Upper lobe of right lung (tissue), 1 donor: Measurements from ENCODE around the gene PPP4R4. TPM values are rescaled to one million over a fixed set of nuclear protein-coding genes. Genes with fewer than 3 reads are reported as not detected.
A peak's percentile ranks its signal among the peaks of the same experiment; 100 is the strongest.

Source experiments
- ATAC-seq: fragments of 200-7000 bp; cut with Tn5 transposase; one replicate; pipeline ENCODE4 v1.9.1; 2020; ENCODE audit warnings: mild to moderate bottlenecking, moderate library complexity
- DNase-seq: peaks from one replicate; pipeline ENCODE4 v3.0.0-alpha.2; 2020
- H3K27ac ChIP-seq: fragments of 200-600 bp; one replicate; pipeline ENCODE4 v1.8.0; 2022
- H3K27me3 ChIP-seq: fragments of 200-600 bp; one replicate; pipeline ENCODE4 v1.8.0; 2022; ENCODE audit warnings: mild to moderate bottlenecking
- H3K36me3 ChIP-seq: fragments of 200-600 bp; one replicate; pipeline ENCODE4 v1.8.0; 2022
- H3K4me1 ChIP-seq: fragments of 200-600 bp; one replicate; pipeline ENCODE4 v1.8.0; 2022
- H3K4me3 ChIP-seq: fragments of 200-600 bp; one replicate; pipeline ENCODE4 v1.8.0; 2022; ENCODE audit warnings: mild to moderate bottlenecking
- H3K9me3 ChIP-seq: fragments of 200-600 bp; one replicate; pipeline ENCODE4 v1.8.0; 2022
- CTCF ChIP-seq: fragments of 200-600 bp; IDR thresholded peaks from one replicate; pipeline ENCODE4 v1.8.0; 2022; ENCODE audit warnings: antibody characterized with exemption
- intact Hi-C: fragments of 100-400 bp; cut with DNase I; formaldehyde crosslinking; loops from one replicate; pipeline ENCODE4 v1.11.0; 2022
- total RNA-seq: library from RNA; stranded (reverse); fragmentation: NEBNext Ultra II Directional; extraction: Animal tissue kit (Norgen Biotek cat#: 25700); gene quantifications from one replicate; pipeline ENCODE4 v1.2.1, GENCODE V29; 2021
- donor health status: DM: no; HTN: yes; CAD: no; lungs with severe emphysema.

Gene PPP4R4
- total RNA-seq, 1 donor from 2014 or later, result 2.2 TPM

- no peak for DNase-seq
- Histone ChIP-seq H3K27me3 (no peaks in the 10 kb centered on the region), H3K9me3 (no peaks in the 10 kb centered on the region), H3K27ac (no peak overlapping the region), H3K4me3 (no peak overlapping the region), H3K4me1 (no peaks in the 10 kb centered on the region), H3K36me3 (no peaks in the 10 kb centered on the region)
- no peak for TF ChIP-seq CTCF
- intact Hi-C loops, result no loop called here
- peak; percentile 28 for ATAC-seq
Observed at GRCh38 chr14:94161981-94162380, 12.1 kb upstream of the PPP4R4 start.

DNA sequence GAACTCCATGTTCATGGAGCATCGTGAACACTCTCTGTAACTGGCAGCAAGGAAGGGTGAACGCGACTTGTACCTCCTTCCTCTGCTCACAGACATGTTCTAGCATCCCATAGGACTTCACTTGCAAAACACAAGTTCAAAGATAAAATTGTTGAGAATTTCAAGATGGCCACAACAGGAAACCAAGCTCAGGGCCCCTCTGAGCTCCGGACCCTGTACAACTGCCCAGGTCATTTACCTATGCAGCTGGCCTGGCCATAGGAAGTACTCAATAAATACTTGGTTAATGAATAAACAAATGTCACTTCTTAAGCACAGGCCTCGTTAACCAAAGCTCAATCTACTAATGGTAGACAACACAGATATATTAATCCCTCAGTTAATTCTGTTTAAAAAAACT, 11.7 kb upstream of the PPP4R4 start:
- no peak overlapping the region for H3K4me3 ChIP-seq
- ATAC-seq, result no peak
- no peaks in the 10 kb centered on the region for H3K36me3 ChIP-seq
- H3K27me3 ChIP-seq, result no peaks in the 10 kb centered on the region
- H3K4me1 ChIP-seq, result no peaks in the 10 kb centered on the region
- intact Hi-C loops, result no loop called here
- DNase-seq, result no peak
- no peaks in the 10 kb centered on the region for H3K9me3 ChIP-seq
- no peak overlapping the region for H3K27ac ChIP-seq
- no peak for TF ChIP-seq CTCF

DNA sequence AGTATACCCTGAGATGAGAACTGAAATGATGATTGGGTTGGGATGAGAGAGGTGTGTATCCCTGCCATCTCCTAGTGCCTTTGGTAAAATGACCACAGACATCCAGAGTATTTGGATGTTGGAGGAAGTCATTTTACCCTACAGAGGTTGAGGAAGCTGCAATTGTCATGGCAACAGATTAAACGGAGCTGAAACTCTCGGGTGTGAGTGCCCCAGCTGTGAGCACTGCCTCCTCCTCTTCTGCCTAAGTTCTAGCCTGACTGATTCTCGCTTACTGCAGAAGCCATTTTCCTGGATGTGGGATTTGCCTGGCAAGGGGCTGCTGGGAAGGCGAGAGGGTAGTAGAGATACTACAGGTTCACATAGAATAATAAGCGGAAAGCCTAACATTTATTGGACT, 10.3 kb upstream of the PPP4R4 start:
- H3K36me3 ChIP-seq, result no peaks in the 10 kb centered on the region
- no peaks in the 10 kb centered on the region for H3K4me1 ChIP-seq
- H3K9me3 ChIP-seq, result no peaks in the 10 kb centered on the region
- no peak for DNase-seq
- no peaks in the 10 kb centered on the region for H3K27me3 ChIP-seq
- intact Hi-C loops, result no loop called here
- no peak for TF ChIP-seq CTCF
- H3K4me3 ChIP-seq, result no peak overlapping the region
- H3K27ac ChIP-seq, result no peak overlapping the region
- ATAC-seq, result no peak

GRCh38 chr14:94164685-94165431, 9.3 kb upstream of the PPP4R4 start:
- Histone ChIP-seq H3K36me3 (no peaks in the 10 kb centered on the region), H3K4me3 (no peak overlapping the region), H3K27me3 (no peaks in the 10 kb centered on the region), H3K27ac (no peak overlapping the region), H3K4me1 (no peaks in the 10 kb centered on the region), H3K9me3 (no peaks in the 10 kb centered on the region)
- TF ChIP-seq CTCF, result no peak
- intact Hi-C loops, result no loop called here
- DNase-seq (peak; percentile 59), ATAC-seq (peak; percentile 21)

DNA sequence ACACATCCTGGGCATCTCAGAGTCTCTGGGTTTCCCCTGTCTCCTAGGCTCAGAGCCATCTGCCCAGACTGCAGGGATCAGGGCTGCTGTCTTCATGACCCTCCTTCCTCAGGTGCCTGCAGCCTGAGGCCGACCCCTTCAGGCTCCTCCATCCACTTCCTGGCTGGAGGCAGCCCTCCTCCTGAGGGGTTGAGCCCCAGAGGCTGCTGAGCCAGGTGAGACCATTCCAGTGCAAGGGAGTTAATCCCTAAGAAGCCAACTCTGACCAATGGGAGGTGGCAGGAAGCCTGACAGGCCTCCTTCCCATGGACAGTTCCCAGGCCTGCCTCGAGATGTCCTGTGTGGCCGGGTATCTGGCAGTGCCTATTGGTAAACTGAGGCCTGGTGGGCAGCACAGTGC, 8.4 kb upstream of the PPP4R4 start:
- no peak for ATAC-seq
- intact Hi-C loops, result no loop called here
- Histone ChIP-seq H3K27ac (no peak overlapping the region), H3K27me3 (no peaks in the 10 kb centered on the region), H3K36me3 (no peaks in the 10 kb centered on the region), H3K4me1 (no peaks in the 10 kb centered on the region), H3K9me3 (no peaks in the 10 kb centered on the region), H3K4me3 (no peak overlapping the region)
- DNase-seq, result no peak
- TF ChIP-seq CTCF, result no peak

- Histone ChIP-seq H3K36me3 (no peaks in the 10 kb centered on the region), H3K4me3 (no peak overlapping the region), H3K9me3 (no peaks in the 10 kb centered on the region), H3K27ac (no peak overlapping the region), H3K4me1 (peaks cover 7% of the 10 kb centered on the region), H3K27me3 (peaks cover 7% of the 10 kb centered on the region)
- no peak for TF ChIP-seq CTCF
- intact Hi-C loops, result no loop called here
- DNase-seq (no peak), ATAC-seq (no peak)
Observed at GRCh38 chr14:94170136-94170535, 4.0 kb upstream of the PPP4R4 start.
